Myometrial cell (primary cell): ENCODE measurements around the gene NDC80. TPM values are rescaled to one million over a fixed set of nuclear protein-coding genes. Genes with fewer than 3 reads are reported as not detected.

Experiments
- total RNA-seq: library from RNA; depleted of rRNA; stranded (reverse); fragments of >200 nt; gene quantifications from 2 replicates; pipeline ENCODE4 v1.2.3, GENCODE V29; 2015

The NDC80 gene
- total RNA-seq = 16.4 and 21.1 TPM in 2 replicates

DNA sequence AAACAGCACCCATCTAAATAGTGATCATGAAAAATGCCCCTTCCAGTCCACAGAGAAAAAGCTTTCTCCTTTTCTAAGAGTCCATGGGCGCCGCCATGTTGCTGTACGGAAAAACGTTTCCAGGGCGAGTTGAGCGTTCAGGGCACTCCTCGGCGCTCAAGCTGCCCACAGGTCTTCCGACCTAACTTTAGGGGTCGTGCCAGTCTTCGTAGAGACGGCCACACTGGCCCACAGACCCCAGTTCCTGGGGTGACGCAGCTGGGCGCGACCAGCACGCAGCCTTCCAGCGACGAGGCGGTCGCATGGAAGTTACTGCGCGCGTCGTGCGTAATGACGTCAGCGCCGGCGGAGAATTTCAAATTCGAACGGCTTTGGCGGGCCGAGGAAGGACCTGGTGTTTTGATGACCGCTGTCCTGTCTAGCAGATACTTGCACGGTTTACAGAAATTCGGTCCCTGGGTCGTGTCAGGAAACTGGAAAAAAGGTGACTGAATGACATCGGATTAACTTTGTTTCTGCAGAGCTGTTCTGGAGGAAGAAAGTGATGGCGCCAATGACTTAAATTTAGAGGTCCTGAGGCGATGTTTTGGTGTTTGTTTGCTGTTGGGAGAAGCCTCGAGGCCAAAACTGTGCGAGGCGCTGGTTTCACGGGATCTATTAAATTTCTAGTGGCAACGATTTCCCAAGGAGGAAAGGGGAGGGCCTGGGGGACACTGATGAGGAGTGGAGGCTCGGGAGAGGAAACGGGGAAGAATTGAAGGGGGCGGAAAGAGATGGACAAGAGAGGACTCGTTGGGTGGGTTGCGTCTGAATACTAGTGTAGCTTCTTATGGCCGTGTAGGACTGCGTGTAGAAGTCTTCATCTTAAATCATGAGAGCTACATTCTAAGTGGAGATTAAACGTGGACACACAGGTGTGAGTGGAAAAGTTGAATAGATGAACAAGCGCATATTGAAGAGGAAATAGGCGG is at the start of gene NDC80, which contains the start of gene METTL4:
Gene NDC80, plus strand, starts transcription at position 358 of the 971 bp plus-strand sequence. CDS start 1,429 bp downstream, outside the sequence.
Gene METTL4, minus strand, starts transcription at position 306 of the 971 bp plus-strand sequence. CDS start 4,289 bp downstream, outside the sequence.

DNA sequence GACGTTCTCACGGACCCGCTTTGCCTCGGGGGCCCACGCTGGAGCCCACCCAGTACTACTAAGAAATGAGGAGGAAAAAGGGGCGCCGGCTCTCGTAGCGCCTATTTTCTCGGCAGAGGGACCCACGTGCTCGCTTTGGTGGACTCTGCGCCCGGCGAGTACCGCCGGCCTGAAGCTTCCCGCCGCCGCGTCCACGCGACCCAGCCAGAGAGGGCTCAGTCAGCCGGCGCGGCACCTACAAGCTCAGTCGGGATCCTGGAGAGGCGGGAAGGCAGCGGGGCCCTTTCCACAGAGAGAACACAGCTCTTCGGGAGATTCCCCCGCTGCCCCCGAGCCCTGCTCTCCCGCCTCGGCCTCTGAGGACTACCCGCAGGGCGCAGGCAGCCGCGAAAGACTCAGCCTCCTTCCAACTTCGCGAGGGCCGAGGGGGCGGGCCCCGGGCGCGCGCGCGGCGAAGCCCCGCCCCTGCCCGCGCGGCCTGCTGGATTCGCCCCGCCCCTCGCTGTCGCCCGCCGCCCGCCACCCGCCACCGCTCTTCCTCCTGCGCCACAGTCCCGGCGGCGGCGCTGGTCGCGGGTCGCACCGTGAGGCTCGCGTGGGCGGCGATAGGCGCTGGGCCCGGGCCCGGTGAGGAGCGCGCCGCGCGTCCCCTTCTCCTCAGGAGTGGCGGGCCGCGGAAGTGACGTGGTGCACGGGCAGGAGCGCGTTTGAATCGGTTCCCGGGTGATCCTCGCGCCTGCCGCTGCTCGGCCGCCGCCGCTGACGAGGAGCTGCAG is 84.0 kb downstream of the NDC80 start, which contains the start of gene SMCHD1:
Gene SMCHD1, plus strand, starts transcription at position 549 of the 776 bp plus-strand sequence. CDS start 350 bp downstream, outside the sequence.

Other genes starting within 250 kb of the NDC80 start
- 6.3 and 11.5 TPM in 2 replicates for gene METTL4, start 52 bp upstream of the NDC80 start, total RNA-seq
- gene SMCHD1, start 84.2 kb downstream of the NDC80 start, total RNA-seq = 26.2 and 32.3 TPM in 2 replicates